GM19193 (cell line): ENCODE data around the gene TMEM132D.

Experiments
- POLR2A ChIP-seq: IDR thresholded peaks from 4 replicates; pipeline ENCODE4 v1.6.1; 2011; ENCODE audit not compliant: insufficient read depth, insufficient read length; ENCODE audit errors: extremely low read depth

Gene TMEM132D

DNA sequence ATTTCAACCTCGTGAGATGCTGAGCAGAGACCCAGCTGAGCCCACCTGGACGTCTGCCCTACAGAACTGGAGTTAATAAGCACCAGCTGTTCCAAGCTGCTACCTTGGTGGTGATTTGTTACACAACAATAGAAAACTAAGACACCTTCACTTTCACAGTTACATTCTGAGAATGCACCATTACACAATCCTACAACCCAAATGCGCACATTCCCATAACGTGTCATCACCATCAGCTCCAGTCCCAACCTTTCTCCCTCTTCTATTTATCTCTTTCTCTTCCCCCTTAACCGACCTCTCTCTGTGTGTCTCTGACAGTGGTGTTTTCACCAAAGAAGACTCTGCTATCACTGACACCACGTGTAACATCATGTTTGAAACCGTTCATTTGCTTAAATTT is 91.9 kb downstream of the TMEM132D start:
- TF ChIP-seq POLR2A: no peak

DNA sequence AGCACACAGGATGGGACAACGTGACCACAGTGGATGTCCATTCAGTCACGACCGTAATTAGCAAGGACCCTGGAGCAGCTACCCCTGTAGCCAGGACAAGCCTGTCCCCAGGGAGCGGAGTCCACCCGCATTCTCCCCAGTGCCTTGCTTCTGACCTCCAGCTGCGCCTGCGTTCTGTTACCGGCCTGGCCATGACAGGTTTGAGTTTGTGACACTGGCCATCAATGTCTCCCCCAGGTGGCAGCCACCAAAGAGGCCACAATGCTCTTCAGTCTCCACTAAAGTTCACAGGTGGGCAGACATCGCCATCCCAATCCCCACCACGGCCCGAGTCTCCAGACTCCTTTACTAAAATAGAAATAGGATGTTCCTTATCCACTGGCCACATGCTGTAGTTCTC is 96.7 kb downstream of the TMEM132D start:
- TF ChIP-seq POLR2A: no peak

DNA sequence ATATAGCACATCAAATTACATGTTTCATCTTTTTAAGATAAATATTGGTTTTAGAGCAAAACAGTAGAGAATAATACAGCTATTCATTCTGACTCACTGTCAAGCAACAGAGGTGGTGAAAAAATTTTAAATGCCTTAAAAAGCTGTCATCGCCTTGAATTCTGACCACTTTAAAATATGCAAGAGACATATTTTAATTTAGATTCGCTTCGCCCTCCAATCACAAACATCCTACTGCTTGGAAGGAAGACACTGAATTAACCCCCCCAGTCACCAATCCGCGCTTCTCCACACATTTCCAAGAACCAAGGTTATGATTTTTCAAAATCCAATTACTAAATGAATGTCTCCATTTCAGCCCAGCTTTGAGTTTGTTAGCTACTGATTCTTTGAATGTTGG is 112.4 kb downstream of the TMEM132D start:
- no peak for TF ChIP-seq POLR2A

DNA sequence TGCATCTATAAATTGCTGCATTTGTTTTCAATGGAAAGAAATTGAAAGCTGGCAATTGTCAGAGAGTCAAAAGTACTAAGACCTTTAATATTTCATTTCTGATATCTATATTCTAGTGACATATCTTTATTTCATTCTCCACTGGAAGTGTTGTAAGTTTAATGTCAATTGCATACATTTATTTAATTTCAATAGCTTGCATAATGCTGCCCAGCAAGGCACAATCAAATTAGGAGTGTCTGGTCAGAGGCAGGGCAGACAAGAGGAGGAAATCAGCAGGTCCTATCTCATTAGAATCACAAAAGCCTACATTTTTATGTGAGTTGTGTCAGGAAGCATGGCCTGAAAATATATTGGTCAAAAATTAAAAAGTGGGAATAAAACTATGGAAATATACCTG is 112.9 kb downstream of the TMEM132D start:
- no peak for TF ChIP-seq POLR2A

DNA sequence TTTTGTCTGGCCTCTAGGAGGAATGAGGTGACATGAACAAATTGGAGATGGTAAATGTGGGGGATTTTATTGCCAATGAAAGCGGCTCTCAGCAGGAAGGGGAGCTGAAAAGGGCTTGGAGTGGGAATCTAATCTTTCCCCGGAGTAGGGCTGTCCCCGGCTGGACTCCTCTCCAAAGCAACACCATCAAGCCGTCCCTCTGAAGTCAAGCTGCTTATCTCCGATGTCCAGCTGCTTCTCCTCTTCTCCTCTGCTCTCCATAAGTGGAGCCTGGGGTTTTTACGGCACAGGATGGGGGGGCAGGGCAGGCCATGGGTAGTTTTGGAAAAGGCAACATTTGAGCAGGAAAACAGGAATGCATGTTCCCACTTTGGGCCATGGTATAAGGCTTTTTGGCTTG is 113.5 kb downstream of the TMEM132D start:
- TF ChIP-seq POLR2A: no peak

DNA sequence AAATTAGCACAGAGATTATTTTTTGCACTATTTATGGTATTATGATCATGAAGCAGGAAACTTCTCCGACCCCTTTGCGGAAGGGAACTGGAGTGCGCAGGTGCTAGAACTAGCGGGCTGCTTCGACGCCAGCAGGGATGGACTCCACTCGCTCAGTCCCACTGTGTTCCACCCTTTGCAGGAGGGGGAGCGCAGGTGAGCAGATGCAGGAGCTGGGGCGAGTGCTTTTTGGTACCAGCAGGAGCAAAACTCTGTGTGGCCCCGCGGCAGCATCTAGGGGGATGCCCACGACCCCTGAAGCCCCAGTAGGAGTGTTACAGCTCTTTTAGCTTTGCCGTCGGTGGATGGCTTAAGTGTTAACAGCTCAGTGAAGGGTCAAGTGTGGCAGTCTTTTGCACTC is 113.9 kb downstream of the TMEM132D start:
- TF ChIP-seq POLR2A: no peak

DNA sequence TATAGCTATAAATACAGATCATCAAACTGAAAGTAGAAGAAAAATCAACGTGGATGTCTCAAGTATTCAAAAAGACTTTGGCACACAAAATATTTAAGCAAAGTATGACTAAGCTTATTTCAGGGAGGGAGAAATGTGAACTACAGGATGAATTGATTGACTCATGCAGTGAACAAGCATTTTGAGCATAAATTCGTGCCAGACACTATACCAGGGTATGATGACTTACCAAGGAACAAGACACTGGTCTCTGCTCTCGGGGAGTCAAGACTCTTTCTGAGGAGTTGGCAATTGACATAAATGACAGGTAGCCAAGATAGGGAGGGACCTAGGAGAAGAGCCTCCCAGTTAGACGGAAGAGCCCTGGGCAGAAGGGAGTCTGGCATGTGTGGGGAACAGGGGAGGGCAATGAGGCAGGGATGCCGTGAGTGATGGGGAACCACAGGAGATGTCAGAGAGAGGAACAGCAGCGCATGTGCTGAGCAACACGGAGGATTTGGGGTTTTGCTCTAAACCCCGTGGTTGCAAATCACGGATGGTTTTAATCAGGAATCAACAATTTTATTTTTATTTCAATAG is 115.2 kb downstream of the TMEM132D start:
- TF ChIP-seq POLR2A: no peak

DNA sequence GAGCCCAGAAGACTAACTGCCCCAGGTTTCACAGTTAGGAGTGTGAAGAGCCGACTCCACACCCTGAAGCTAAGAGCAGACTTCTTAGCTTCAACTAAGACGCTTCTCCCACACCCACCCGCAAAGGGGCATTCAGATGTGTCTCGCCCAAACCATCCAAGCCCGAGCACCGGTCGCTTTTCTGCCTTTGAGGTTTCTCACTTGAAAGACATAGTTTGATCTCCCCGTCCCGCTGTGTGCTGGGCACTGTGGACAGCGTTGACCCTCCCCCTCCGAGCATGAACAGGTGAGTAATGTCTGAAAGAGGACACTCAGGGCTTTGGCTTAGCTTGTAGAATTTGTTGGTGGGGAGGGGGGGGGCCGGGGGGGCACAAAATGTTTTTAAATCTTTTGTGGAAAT is 123.8 kb downstream of the TMEM132D start:
- TF ChIP-seq POLR2A: no peak

DNA sequence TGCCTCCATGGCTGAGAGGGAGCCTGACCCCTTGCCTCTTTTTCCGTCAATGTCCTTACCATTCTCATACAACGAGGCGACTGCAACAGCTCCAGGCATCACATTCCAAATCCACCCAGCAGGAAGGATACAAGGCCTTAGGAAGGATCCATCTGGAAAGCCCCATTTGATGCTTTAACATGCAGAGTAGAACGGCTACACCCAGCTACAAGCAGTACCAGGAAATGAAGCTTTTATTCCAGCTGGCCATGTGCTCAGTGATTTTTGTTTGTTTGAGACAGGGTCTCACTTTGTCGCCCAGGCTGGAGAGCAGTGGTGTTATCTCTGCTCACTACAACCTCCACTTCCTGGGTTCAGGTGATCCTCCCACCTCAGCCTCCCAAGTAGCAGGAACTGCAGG is 124.8 kb downstream of the TMEM132D start:
- TF ChIP-seq POLR2A: no peak

DNA sequence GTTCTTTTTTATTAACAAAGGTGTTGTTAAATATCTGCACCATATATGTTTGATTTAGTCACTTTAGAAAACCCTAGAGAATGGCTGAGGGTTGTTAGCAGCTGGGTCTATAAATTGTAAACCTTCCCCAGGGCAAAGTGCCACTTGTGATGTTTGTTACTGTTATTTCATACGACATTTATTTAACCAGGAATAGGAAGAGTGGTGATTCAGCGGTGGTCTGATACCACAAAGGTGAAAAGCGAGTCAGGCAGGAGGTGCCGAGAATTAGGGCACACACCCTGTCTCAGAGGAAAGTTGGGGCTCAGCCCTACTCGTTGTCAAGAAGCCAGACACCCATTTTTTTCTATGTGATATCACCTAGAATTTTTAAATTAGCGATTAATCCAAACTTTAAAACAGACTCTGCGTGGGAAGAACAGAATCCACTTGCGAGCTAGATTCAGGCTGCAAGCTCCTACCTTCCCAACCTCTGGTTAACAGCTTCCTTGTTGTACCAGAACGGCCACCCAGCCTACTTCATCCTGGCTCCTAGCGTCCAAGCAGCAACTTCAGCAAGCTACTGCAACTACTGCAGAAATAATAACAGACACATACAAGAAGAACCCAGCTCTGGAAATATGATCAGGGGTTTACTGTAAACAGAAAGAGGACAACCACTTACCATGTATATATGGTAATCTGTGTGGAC is 126.7 kb downstream of the TMEM132D start:
- no peak for TF ChIP-seq POLR2A

DNA sequence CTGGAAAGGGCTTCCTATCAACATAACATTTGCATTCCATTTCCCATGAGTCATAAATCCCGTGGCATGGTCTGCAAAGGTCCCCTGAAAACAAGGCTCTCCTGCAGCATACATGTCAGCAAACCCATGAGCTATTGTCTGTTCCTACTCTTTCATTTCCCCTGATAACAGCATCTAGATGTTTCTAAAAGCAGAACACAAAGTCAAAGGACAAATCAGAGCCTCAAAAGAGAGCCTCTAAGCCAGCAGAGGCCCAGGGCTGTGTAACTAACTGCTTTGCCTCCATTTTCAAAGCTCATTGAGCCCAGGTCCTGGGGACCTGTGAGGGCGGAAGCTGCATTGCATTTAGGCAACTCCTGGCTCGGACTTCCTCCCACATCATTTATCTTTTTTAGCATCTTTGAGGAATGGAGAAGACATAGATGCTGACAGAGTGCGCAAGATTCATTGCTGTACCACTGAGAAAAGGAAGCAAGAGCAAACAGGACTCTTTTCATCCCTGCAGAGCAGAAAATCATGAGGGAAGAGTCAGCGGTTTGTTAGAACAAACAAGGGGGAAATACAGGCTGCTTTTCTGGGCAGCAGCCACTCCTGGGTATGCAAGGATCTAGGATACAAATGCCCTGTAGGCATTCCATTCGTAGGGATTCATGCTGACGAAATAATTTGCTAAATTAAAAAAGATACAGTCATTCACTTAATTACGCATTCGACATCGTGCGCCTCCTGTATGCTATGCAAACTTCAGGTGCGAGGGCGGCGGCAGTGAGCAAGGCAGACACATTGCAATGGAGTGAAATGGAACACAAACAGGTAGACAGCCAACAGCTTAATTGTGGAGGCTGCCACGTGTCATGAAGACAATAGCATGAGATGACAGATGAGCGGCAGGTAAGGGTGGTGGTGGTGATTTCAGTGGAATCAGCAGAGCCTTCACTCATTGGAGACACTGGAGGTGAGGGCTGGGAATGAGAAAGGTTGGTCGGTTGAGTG is 131.0 kb downstream of the TMEM132D start:
- no peak for TF ChIP-seq POLR2A

DNA sequence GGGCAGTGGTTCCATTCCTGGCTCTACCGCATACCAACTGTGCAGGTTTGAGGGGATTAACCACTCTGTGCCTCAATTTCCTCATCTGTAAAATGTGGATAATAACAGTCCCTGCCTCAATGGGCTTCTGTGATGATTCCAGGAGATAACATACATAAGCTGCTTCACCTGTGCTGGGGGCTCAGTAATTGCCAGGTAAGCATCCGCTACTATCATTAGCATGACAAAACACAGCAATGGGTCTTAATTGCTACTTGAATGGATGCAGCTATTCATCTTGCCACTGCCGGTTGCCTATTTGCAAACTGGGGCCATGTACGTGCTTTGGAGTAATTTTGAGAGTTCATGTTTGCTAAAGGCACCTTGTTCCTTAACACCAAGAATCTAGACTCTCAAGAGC is 132.6 kb downstream of the TMEM132D start:
- TF ChIP-seq POLR2A: no peak

DNA sequence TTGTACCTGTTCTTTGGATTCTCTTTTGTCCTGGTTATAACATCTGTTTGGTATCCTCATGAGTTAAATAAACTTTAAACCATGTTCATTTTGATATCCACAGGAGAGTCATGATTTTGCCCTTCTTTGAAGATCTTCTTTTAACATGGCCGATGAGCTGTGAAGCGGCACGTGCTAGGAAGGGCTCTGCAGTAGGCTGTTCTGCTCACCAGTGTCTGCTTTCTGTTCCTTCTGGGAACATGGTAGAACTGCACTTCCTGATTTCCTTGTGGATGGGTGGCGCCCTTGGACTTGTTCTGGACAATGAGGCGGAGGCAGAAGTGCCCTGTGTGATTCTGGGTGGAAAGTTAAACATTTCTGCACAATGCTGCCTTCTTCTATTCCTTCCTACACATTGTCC is 138.1 kb downstream of the TMEM132D start:
- TF ChIP-seq POLR2A: no peak

DNA sequence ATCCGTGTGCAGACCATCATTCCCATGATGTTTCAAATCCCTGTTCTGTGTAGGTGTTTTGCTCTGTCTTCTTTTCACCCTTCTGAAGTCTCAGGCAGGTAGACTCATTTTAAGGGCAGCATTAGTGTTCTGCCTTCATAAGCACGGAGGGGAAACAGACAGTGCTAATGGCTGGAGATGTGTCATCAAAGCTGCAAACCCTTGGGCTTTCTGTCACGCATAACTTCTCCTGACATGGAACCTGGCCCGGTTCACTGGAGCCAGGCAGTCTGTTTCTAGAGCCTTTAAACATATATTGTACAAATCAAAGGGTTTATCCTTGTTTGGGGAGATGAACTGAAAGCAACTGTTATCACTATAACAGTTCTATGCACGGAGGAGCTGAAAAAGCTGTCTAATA is 141.4 kb downstream of the TMEM132D start:
- no peak for TF ChIP-seq POLR2A

DNA sequence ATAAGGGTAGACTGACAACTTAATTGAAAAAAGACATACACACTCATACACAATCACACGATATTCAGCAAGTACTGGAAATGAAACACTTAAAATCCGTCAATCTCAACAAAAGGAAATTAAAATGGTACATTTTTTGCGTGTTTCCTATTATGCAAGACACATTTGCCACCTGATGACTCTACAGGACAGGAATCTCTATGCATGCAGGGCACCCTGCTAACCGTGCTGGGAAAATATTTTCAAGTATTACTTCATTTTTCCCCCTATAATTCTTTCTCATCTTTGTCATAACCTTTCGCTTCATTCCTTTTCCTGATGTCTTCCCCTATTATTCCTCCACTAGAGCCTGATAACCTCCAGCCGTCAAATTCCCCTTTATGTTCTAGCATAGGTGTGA is 150.2 kb downstream of the TMEM132D start:
- no peak for TF ChIP-seq POLR2A
